CD4-positive, alpha-beta T cell treated with Interleukin-10 for 1 hour (primary cell): ENCODE measurements around the gene PCK1.
"Not testable (repeated sequence)": the region's sequence is repeated elsewhere in the genome, so short reads cannot be mapped to it uniquely, and the experiment has no call there.

Experiments used
- DNase-seq: peaks from one replicate; pipeline ENCODE4 v3.0.0-alpha.2; 2020

Gene PCK1

DNA sequence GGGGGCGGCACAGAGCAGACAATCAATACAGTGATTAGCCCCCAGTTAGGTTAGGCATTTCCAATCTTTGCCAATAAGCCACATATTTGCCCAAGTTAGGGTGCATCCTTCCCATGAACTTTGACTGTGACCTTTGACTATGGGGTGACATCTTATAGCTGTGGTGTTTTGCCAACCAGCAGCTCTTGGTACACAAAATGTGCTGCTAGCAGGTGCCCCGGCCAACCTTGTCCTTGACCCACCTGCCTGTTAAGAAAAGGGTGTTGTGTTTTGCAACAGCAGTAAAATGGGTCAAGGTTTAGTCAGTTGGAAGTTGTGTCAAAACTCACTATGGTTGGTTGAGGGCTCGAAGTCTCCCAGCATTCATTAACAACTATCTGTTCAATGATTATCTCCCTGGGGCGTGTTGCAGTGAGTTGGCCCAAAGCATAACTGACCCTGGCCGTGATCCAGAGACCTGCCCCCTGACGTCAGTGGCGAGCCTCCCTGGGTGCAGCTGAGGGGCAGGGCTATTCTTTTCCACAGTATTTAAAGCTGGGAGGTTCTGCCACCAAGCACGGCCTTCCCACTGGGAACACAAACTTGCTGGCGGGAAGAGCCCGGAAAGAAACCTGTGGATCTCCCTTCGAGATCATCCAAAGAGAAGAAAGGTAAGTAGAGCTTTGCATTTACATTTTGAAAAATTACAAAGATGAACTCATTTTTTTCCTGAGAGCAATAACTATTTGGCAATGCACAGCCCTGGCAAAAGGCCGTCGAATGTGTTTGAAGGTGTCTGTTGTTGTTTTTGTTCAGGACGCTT is at the start of gene PCK1:
Gene PCK1 (plus strand): TSS at position 557 of the 802 bp plus-strand sequence. CDS start 302 bp downstream, outside the sequence.
- DNase-seq, result no peak

- not testable (repeated sequence) for DNase-seq
Measured at GRCh38 chr20:57511709-57512108, 49.2 kb upstream of the PCK1 start.

- DNase-seq, result no peak
Measured at GRCh38 chr20:57512432-57512831, 48.5 kb upstream of the PCK1 start.

- DNase-seq, result no peak
Measured at GRCh38 chr20:57513199-57513598, 47.7 kb upstream of the PCK1 start.

DNA sequence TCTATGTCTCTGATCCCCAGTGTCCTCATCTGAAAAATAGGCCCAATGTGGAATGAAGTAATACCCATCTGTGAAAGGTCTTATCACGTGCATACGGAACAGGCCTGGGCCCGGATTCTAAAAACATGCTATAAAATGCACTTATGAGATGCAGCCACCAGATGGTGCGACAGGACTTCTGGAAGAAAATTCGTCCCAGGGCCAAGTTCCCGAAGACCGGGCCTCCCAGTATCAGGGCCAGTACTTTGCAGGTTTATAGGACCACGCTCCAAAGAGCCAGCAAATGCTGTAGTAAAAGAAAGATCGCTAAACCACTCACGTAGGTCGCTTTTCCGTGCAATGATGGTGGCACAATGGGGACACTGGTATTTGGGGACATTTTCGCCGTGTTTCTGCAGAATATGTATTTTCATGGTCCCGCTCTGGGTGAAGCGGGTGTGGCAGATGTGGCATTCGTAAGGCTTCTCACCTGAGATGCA is 46.6 kb upstream of the PCK1 start:
- DNase-seq, result peak; percentile 39

- DNase-seq, result no peak
Measured at GRCh38 chr20:57517904-57518303, 43.0 kb upstream of the PCK1 start.

DNA sequence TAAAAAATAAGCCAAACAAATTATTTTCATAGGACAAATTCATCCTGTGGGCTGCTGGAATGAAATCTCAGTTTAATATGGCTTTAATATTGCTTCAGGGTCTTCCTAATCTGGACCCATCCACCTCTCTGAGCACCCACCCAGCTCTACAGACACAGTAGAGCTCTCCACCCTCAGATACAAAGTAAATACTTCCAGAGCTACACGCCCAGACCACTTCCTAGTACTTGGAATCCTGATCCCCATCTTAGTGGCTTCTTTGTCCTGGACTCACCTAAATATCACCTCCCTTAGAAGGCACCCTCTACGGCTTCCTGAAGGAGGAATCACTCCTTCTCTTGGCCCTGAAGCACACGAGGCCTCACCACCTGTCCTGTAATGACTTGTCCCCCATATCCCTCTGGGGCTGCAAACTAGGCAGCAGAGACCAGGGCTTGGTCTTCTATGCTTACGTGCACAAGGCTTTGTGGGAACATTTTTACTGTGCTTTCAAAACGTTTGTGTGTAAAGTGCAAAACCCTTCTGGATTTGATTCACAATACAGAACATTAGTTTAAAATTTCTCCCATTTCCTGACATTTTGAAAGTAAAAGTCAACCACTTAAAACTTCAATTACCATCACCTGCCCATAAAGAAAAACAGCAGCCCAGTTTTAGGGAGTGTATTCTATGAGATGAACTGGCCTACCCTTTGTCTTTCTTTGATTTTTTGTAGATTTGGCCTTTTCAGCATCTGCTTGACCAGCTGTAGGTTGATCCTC is 38.4 kb upstream of the PCK1 start:
- no peak for DNase-seq

DNA sequence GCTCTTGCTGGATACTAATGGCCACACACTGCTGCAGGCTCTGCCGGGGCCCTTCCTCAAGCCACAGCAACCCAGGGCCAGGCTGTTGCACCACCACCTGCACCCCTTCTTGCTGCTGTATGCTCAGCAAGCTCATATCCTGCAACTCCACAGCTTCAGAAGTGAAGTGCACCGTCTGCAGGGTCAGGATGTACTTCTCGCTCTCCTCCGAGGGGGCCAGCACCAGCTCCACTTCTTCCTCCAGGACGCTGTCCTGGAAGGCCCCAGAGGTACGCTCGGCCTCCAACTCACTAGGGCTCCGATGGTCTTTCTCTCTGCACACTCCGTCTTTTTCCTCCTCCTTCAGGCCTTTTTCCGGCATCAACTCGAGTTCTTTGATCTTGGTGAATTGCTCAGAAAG is 37.1 kb upstream of the PCK1 start:
- no peak for DNase-seq

DNA sequence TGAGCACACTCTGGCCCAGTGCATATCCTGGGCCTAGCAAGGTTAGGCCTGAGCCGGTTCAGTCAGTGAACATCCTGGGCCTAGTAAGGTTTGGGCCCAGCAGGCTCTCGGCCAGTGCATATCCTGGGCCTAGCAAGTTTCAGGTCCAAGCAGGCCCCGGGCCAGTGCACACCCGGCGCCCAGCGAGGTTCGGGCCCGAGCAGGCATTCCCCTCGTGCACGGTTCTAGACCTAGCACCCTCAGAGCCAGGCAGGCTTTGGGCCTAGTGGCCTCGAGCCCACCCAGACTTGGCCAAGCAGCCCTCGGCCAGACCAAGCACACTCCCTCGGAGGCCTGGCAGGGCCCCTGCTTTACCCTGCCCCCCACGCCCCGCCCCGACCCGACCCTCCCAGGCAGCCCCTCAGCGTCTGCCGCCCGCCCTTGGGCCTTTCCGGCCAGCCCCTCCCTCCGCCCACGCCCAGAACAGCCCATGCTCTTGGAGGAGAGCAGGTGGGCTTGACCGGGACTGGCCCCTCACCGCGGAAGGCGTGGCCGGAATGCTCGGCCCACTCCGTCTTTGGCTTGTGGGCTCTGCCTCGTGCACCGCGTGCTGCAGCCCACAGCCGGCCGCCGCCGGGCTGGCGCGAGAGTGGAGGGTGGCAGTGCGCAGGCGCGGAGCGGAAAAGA is 36.3 kb upstream of the PCK1 start, which contains the start of gene CTCFL:
Gene CTCFL (minus strand): TSS at position 630 of the 666 bp plus-strand sequence. CDS start 935 bp downstream, outside the sequence.
- DNase-seq, result no peak

GRCh38 chr20:57525328-57526086 is 35.4 kb upstream of the PCK1 start:
- no peak for DNase-seq

GRCh38 chr20:57526087-57526884 is 34.6 kb upstream of the PCK1 start:
- no peak for DNase-seq

GRCh38 chr20:57526885-57527460 is 33.9 kb upstream of the PCK1 start:
- DNase-seq, result no peak

DNA sequence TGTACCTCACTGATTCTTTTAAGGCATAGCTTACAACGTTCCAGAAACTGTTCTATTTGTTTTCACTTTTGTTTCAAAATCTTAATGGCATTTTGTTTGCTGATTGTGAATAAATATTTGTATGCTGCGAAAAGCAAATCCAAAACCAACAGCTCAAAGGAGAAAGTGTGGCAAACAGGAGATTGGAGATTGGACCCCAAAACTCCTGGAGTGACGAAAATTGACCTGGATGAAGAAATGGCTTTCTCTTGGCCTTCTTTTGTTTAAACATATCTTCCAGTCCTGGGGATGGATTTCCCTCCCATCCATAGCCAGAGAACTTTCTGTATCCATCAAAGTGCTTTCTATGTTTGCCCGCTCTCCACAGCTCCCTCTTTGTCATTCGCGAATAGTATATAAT is 33.2 kb upstream of the PCK1 start:
- no peak for DNase-seq

DNA sequence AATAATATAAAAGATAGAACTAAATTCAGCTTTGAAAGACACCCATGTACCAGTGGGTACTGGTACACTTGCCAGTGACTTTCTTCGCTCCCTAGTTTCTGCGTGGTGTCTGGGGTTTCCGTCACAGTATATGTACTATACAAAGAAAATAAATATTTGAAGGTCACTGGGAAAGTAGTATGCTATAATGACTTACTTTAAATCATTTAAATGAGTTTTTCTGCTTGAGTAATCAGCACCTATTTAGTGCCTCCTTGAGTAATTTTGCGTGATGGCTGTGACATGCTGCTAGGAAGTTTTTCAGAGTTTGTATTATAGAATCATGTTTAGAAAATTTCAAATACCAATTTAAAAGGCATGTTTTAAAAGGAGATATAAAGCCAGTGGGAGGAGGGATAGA is 32.8 kb upstream of the PCK1 start:
- DNase-seq, result no peak

- DNase-seq, result no peak
Measured at GRCh38 chr20:57529160-57529585, 31.7 kb upstream of the PCK1 start.

DNA sequence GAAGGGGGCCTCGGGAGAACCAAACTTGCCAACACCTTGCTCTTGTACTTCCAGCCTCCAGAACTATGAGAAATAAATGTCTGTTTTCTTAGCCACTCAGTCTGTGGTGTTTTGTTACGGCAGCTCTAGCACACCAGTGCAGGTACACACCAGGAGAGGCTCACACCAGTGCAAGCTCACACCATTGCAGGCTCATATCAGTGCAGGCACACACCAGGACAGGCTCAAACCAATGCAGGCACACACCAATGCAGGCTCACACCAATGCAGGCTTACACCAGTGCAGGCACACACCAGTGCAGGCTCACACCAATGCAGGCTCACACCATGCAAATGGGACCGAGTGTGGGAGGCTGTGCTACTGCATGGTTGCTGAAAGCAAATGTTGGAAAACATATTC is 31.1 kb upstream of the PCK1 start:
- no peak for DNase-seq

- DNase-seq, result no peak
Measured at GRCh38 chr20:57530327-57530981, 30.5 kb upstream of the PCK1 start.

- no peak for DNase-seq
Measured at GRCh38 chr20:57532104-57532503, 28.8 kb upstream of the PCK1 start.

DNA sequence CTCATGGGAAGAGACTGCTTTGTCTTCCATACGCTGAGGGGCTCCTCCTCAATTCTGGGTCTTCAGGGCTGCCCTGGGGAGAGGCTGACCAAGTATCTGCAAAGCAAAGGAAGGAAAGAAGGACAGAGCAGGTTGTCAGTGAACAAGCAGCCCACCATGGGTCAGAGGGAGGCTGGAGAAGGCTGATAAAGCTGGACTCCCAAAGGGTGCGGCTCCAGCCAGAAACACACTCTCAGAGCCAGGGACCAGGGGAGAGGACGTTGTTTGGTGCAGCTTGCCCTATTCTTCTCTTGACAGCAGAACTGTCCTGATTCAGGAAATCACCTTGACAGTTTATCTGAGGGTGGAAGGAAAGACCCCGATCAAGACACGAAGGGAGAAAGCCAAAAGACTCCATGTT is 25.6 kb upstream of the PCK1 start:
- DNase-seq, result no peak

DNA sequence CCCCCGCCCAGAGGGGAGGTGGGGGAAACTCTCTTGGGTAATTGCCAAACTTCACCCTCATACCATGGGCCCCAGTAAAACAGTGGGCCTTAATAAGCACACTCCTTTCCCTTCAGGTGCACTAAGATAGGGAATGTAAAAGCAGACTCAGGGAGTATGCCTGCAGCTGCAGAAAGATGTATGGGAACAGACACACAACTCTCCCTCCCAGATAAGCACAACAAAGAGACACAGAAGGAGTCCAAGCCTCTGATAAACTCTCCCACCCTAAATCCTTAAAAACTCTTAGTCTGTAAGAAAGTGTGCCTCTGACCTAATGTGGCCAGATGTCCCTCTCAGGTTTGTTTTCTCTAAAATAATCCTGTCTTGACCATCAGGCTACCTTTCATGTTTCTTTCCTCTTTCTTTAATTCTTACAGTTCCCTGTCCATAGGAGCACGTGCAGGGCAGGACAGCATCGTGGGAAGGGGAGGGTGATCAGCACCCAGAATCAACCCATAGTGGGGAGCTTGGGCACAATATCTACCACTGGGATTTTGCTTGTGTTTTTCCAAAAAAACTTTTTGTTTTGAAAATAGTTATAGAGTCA is 24.7 kb upstream of the PCK1 start:
- no peak for DNase-seq
